PC-9 (cell line): ENCODE data around the gene TUBD1. TPM values are rescaled to one million over a fixed set of nuclear protein-coding genes. Genes with fewer than 3 reads are reported as not detected.

Source experiments
- BruUV-seq: library from RNA; stranded (reverse); fragments of 400-500 nt; replicated peaks from 2 replicates; lab custom pipeline; 2021; lab: Mats Ljungman, UMichigan
- CTCF ChIA-PET: fragments of 300-600 bp; sonication (Branson Sonifier 250); formaldehyde crosslinking; loops from one replicate; lab custom pipeline; 2022; ENCODE audit warnings: antibody characterized with exemption; lab: Charles Lee
- POLR2A ChIA-PET: fragments of 300-600 bp; sonication (Branson Sonifier 250); formaldehyde crosslinking; loops from one replicate; lab custom pipeline; 2022; ENCODE audit warnings: antibody characterized with exemption; ENCODE audit not compliant: unreplicated experiment; lab: Charles Lee
- DNase-seq, 2 experiments: peaks; one replicate each; pipeline versions ENCODE4 v3.0.0 to v3.0.0-alpha.2; 2015 to 2022; ENCODE audit warnings: mixed read lengths in 1 of 2
- H2AFZ ChIP-seq: fragments of 200-600 bp; sonication (generic); 2 replicates; pipeline ENCODE4 v1.8.1; 2017; ENCODE audit warnings: antibody characterized with exemption
- H3F3A ChIP-seq: fragments of 200-600 bp; sonication (generic); 2 replicates; pipeline ENCODE4 v1.8.1; 2017; ENCODE audit warnings: antibody characterized with exemption, mild to moderate bottlenecking, low read depth; ENCODE audit not compliant: insufficient read depth
- H3K27ac ChIP-seq: fragments of 200-600 bp; sonication (generic); 2 replicates; pipeline ENCODE4 v1.6.1; 2016; ENCODE audit warnings: mixed run types
- H3K27me3 ChIP-seq: fragments of 200-600 bp; sonication (generic); 2 replicates; pipeline ENCODE4 v1.6.1; 2016; ENCODE audit warnings: low read depth, mixed run types; ENCODE audit not compliant: insufficient read depth
- H3K36me3 ChIP-seq: fragments of 200-600 bp; sonication (generic); 2 replicates; pipeline ENCODE4 v1.6.1; 2016; ENCODE audit warnings: low read depth, mixed run types
- H3K4me1 ChIP-seq: fragments of 200-600 bp; sonication (generic); replicated peaks from 2 replicates; pipeline ENCODE4 v1.6.1; 2016; ENCODE audit warnings: mixed run types; ENCODE audit not compliant: insufficient read depth
- H3K4me2 ChIP-seq: fragments of 200-600 bp; sonication (generic); 2 replicates; pipeline ENCODE4 v1.6.1; 2017; ENCODE audit warnings: mixed run types
- H3K4me3 ChIP-seq: fragments of 200-600 bp; sonication (generic); 2 replicates; pipeline ENCODE4 v1.6.1; 2016; ENCODE audit warnings: mixed run types
- H3K79me2 ChIP-seq: fragments of 200-600 bp; sonication (generic); 2 replicates; pipeline ENCODE4 v1.6.1; 2017; ENCODE audit warnings: low read depth, mixed run types
- H3K9me2 ChIP-seq: fragments of 200-600 bp; sonication (generic); 2 replicates; pipeline ENCODE4 v1.8.1; 2017; ENCODE audit warnings: mild to moderate bottlenecking; ENCODE audit not compliant: insufficient read depth
- H3K9me3 ChIP-seq: fragments of 200-600 bp; sonication (generic); 2 replicates; pipeline ENCODE4 v1.8.1; 2016; ENCODE audit warnings: low read depth; ENCODE audit not compliant: insufficient read depth
- H4K20me1 ChIP-seq: fragments of 200-600 bp; sonication (generic); 2 replicates; pipeline ENCODE4 v1.8.1; 2017; ENCODE audit not compliant: insufficient read depth
- CTCF ChIP-seq: fragments of 200-600 bp; sonication (generic); conservative IDR thresholded peaks from 2 replicates; pipeline ENCODE4 v1.6.1; 2017; ENCODE audit warnings: mixed run types, antibody characterized with exemption, mild to moderate bottlenecking, moderate library complexity
- EZH2 ChIP-seq: fragments of 200-600 bp; sonication (generic); IDR thresholded peaks from 2 replicates; pipeline ENCODE4 v1.8.0; 2017; ENCODE audit warnings: antibody characterized with exemption, low read depth
- intact Hi-C: fragments of 100-400 bp; cut with micrococcal nuclease; formaldehyde crosslinking; loops from one replicate; pipeline ENCODE4 v1.10.0; 2022; ENCODE audit not compliant: unreplicated experiment
- total RNA-seq: library from RNA; stranded (reverse); gene quantifications from 2 replicates; pipeline ENCODE4 v1.2.3, GENCODE V29; 2021

The TUBD1 gene
- total RNA-seq, 1 experiment from 2014 or later: 13.5 TPM

- Histone ChIP-seq H3K4me2 (peak overlapping the region; percentile 87), H3F3A (peaks cover 97% of the 10 kb centered on the region), H3K9me2 (no peaks in the 10 kb centered on the region), H3K9me3 (no peaks in the 10 kb centered on the region), H4K20me1 (peaks cover 21% of the 10 kb centered on the region), H3K27me3 (no peaks in the 10 kb centered on the region), H3K27ac (peak overlapping the region; percentile 99), H3K79me2 (peaks cover 55% of the 10 kb centered on the region), H3K36me3 (peaks cover 42% of the 10 kb centered on the region), H3K4me1 (peaks cover 41% of the 10 kb centered on the region), H3K4me3 (peak overlapping the region; percentile 88), H2AFZ (no peak overlapping the region)
- DNase-seq: peak in 1 of 2 experiments; percentile 41
- ChIA-PET CTCF (no interaction called here), POLR2A (interaction anchor here (0.5 to 2.1 kb wide), 7 partner anchors 9 to 88 kb away, joined by 3 to 41 read pairs (median 9); no protein-coding TSS in a partner anchor)
- no TSS peak for BruUV-seq
- intact Hi-C loops: no loop called here
- TF ChIP-seq CTCF (no peak; the same call in 1 of the 2 replicates), EZH2 (no peak)
Measured at GRCh38 chr17:59840329-59841090, 52.2 kb downstream of the TUBD1 start.

GRCh38 chr17:59839651-59840328, 53.0 kb downstream of the TUBD1 start:
- DNase-seq: peak in 1 of 2 experiments; percentile 48
- no TSS peak for BruUV-seq
- ChIA-PET POLR2A (interaction anchor here (0.5 to 2.1 kb wide), 9 partner anchors 8 to 85 kb away, joined by 3 to 41 read pairs (median 5); no protein-coding TSS in a partner anchor), CTCF (interaction anchor here (0.7 kb wide), 1 partner anchor 78 kb away, joined by 3 read pairs; no protein-coding TSS in a partner anchor)
- peaks cover 62% of the 10 kb centered on the region for H3K79me2 ChIP-seq
- no peak overlapping the region for H2AFZ ChIP-seq
- no peaks in the 10 kb centered on the region for H3K9me3 ChIP-seq
- no peaks in the 10 kb centered on the region for H3K27me3 ChIP-seq
- H4K20me1 ChIP-seq: peaks cover 21% of the 10 kb centered on the region
- no peaks in the 10 kb centered on the region for H3K9me2 ChIP-seq
- H3K4me1 ChIP-seq: peaks cover 41% of the 10 kb centered on the region
- peak overlapping the region; percentile 88 for H3K4me3 ChIP-seq
- TF ChIP-seq CTCF (no peak), EZH2 (no peak)
- peak overlapping the region; percentile 99 for H3K27ac ChIP-seq
- H3F3A ChIP-seq: peaks cover 97% of the 10 kb centered on the region
- intact Hi-C loops: no loop called here
- peaks cover 42% of the 10 kb centered on the region for H3K36me3 ChIP-seq
- peak overlapping the region; percentile 87 for H3K4me2 ChIP-seq
